ENCODE results near the gene TADA3.

DNA sequence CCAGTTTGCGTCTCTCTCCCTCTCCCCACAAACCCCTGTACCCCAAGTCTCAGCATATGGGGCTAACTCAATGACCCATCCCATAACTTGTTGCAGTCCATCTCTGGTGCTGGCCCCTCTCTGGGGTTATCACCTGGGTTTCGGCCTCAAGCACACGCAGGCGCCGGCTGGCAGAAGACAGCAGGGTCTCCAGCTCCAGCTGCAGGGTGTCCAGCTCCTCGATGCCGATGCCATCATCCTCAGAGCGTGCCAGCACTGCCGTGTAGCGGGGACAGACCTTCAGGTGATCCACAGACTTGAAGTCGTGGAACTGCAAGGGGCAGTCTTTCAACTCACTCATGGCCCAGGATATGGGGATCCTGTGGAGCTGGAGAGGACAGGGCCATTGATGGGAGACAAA is 1.1 kb downstream of the TADA3 start:
- no peak for TF ChIP-seq POLR2A (IDR thresholded peaks at IDR 0.05)
- TF ChIP-seq, protein P1, sequence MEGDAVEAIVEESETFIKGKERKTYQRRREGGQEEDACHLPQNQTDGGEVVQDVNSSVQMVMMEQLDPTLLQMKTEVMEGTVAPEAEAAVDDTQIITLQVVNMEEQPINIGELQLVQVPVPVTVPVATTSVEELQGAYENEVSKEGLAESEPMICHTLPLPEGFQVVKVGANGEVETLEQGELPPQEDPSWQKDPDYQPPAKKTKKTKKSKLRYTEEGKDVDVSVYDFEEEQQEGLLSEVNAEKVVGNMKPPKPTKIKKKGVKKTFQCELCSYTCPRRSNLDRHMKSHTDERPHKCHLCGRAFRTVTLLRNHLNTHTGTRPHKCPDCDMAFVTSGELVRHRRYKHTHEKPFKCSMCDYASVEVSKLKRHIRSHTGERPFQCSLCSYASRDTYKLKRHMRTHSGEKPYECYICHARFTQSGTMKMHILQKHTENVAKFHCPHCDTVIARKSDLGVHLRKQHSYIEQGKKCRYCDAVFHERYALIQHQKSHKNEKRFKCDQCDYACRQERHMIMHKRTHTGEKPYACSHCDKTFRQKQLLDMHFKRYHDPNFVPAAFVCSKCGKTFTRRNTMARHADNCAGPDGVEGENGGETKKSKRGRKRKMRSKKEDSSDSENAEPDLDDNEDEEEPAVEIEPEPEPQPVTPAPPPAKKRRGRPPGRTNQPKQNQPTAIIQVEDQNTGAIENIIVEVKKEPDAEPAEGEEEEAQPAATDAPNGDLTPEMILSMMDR (IDR thresholded peaks at IDR 0.05) = no peak
